Lung (tissue), 12 donors: ENCODE data around the gene MAP2K5. TPM values are rescaled to one million over a fixed set of nuclear protein-coding genes. Genes with fewer than 3 reads are reported as not detected.
A peak's percentile ranks its signal among the peaks of the same experiment; 100 is the strongest.

Experiments used
- ATAC-seq: fragments of 200-7000 bp; cut with Tn5 transposase; one replicate; pipeline ENCODE4 v1.9.1; 2020; ENCODE audit warnings: moderate number of reproducible peaks; ENCODE audit not compliant: insufficient read depth, low FRiP score
- DNase-seq, 3 donors: peaks; one replicate each; pipeline ENCODE4 v3.0.0-alpha.2; 2013 to 2017
- H3K27ac ChIP-seq, 2 donors: one replicate each; pipeline ENCODE4 v1.5.1; 2013; ENCODE audit warnings: mild to moderate bottlenecking in 2 of 2, moderate library complexity in 2 of 2, control low read depth in 1 of 2, inconsistent platforms in 1 of 2, low read depth in 1 of 2, low read length in 1 of 2
- H3K27me3 ChIP-seq, 3 donors: one replicate each; pipeline ENCODE4 v1.5.1; 2013; ENCODE audit warnings: low read length in 2 of 3; ENCODE audit not compliant: control insufficient read depth in 3 of 3, insufficient read depth in 3 of 3
- H3K36me3 ChIP-seq, 4 donors: one replicate each; pipeline ENCODE4 v1.5.1; 2013; ENCODE audit warnings: low read length in 4 of 4, mild to moderate bottlenecking in 1 of 4, moderate library complexity in 1 of 4; ENCODE audit not compliant: control insufficient read depth in 4 of 4, insufficient read depth in 4 of 4
- H3K4me1 ChIP-seq, 5 donors: one replicate each; pipeline ENCODE4 v1.5.1; 2013; ENCODE audit warnings: low read length in 5 of 5, mild to moderate bottlenecking in 2 of 5, moderate library complexity in 1 of 5; ENCODE audit not compliant: control insufficient read depth in 5 of 5, insufficient read depth in 5 of 5
- H3K4me3 ChIP-seq: one replicate; pipeline ENCODE4 v1.5.1; 2013; ENCODE audit warnings: mild to moderate bottlenecking, control low read depth, moderate library complexity
- H3K9ac ChIP-seq, 2 donors: one replicate each; pipeline ENCODE4 v1.5.1; 2013; ENCODE audit warnings: low read length in 2 of 2, control low read depth in 1 of 2; ENCODE audit not compliant: insufficient read depth in 1 of 2
- H3K9me3 ChIP-seq, 4 donors: one replicate each; pipeline ENCODE4 v1.5.1; 2013; ENCODE audit warnings: low read length in 3 of 4, mild to moderate bottlenecking in 1 of 4, moderate library complexity in 1 of 4; ENCODE audit not compliant: control insufficient read depth in 4 of 4, insufficient read depth in 3 of 4
- WGBS, 2 donors: extraction: QIAGEN DNeasy Blood & Tissue Kit; methylation state at CpG; one replicate each; pipeline ENCODE4 v1.1.7; 2013; 5-methylcytosine and 5-hydroxymethylcytosine counted together
- polyA plus RNA-seq, 2 donors: library from polyadenylated mRNA; stranded (reverse); fragments of 200-250 nt; gene quantifications; one replicate each; pipeline ENCODE4 v1.2.1, GENCODE V29; 2013
- total RNA-seq, 2 donors: library from RNA; depleted of rRNA in 1 of 2; stranded (reverse); fragments of >200 nt in 1 of 2; gene quantifications; one replicate each; pipeline ENCODE4 v1.2.1, GENCODE V29; 2014 to 2021
- TF ChIP-seq, protein P1 (sequence below): IDR thresholded peaks from 2 replicates; pipeline ENCODE4 v1.5.1; 2012; ENCODE audit warnings: mild to moderate bottlenecking; ENCODE audit errors: control extremely low read depth, extremely low read depth
- donor health status: control.
- donor health status: control.
- donor health status: Bipolar disorder and iron deficiency.
- donor health status: healthy.
- donor health status: DM: yes; HTN: yes; CAD: no.

MAP2K5 gene
- total and polyA plus RNA-seq, 4 donors, result 6.3 to 19.1 (median 12.4) TPM

DNA sequence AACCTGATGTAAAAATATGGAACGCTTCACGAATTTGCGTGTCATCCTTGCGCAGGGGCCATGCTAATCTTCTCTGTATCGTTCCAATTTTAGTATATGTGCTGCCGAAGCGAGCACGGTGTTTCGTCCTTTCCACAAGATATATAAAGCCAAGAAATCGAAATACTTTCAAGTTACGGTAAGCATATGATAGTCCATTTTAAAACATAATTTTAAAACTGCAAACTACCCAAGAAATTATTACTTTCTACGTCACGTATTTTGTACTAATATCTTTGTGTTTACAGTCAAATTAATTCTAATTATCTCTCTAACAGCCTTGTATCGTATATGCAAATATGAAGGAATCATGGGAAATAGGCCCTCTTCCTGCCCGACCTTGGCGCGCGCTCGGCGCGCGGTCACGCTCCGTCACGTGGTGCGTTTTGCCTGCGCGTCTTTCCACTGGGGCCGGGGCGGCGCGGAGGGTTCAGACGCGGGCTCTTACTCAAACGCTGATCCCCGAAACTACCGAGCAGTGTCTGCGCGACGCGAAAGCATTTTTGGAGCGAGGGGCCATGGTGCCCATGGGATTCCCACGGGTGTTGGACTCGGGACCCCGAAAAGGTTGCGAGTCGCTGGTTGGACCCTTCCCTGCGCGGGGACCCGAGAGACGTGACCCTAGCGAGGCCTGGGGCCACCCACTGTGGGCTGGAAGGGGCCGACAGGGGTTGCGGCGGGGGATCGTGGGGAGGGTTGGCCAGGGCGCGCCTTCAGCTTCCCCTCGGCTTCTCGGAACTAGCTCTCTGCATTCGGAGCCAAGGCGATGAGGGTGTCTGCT, 297.6 kb downstream of the MAP2K5 start, which contains the start of gene RNU6-1:
TSS of gene RNU6-1 (minus strand) at position 117 of the 820 bp plus-strand sequence.
- no peaks in the 10 kb centered on the region for H3K9me3 ChIP-seq
- no peaks in the 10 kb centered on the region for H3K36me3 ChIP-seq
- DNase-seq, result peak; percentile 96 to 98 (median 97)
- H3K27ac ChIP-seq, result peak within 1 kb of the TSS; percentile 98 to 99
- H3K4me3 ChIP-seq, result peak within 1 kb of the TSS; percentile 81
- H3K27me3 ChIP-seq, result peaks cover 0 to 25% (median 21%) of the 10 kb centered on the region in 3 donors
- peak; percentile 90 for ATAC-seq
- H3K9ac ChIP-seq, result peak within 1 kb of the TSS; percentile 80 to 97
- H3K4me1 ChIP-seq, result peaks cover 0 to 39% (median 5%) of the 10 kb centered on the region in 5 donors
- TF ChIP-seq, protein P1, sequence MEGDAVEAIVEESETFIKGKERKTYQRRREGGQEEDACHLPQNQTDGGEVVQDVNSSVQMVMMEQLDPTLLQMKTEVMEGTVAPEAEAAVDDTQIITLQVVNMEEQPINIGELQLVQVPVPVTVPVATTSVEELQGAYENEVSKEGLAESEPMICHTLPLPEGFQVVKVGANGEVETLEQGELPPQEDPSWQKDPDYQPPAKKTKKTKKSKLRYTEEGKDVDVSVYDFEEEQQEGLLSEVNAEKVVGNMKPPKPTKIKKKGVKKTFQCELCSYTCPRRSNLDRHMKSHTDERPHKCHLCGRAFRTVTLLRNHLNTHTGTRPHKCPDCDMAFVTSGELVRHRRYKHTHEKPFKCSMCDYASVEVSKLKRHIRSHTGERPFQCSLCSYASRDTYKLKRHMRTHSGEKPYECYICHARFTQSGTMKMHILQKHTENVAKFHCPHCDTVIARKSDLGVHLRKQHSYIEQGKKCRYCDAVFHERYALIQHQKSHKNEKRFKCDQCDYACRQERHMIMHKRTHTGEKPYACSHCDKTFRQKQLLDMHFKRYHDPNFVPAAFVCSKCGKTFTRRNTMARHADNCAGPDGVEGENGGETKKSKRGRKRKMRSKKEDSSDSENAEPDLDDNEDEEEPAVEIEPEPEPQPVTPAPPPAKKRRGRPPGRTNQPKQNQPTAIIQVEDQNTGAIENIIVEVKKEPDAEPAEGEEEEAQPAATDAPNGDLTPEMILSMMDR, result no peak
- WGBS, 2 donors, result 0 to 1% methylated on average over 62 of the region's 62 CpGs

DNA sequence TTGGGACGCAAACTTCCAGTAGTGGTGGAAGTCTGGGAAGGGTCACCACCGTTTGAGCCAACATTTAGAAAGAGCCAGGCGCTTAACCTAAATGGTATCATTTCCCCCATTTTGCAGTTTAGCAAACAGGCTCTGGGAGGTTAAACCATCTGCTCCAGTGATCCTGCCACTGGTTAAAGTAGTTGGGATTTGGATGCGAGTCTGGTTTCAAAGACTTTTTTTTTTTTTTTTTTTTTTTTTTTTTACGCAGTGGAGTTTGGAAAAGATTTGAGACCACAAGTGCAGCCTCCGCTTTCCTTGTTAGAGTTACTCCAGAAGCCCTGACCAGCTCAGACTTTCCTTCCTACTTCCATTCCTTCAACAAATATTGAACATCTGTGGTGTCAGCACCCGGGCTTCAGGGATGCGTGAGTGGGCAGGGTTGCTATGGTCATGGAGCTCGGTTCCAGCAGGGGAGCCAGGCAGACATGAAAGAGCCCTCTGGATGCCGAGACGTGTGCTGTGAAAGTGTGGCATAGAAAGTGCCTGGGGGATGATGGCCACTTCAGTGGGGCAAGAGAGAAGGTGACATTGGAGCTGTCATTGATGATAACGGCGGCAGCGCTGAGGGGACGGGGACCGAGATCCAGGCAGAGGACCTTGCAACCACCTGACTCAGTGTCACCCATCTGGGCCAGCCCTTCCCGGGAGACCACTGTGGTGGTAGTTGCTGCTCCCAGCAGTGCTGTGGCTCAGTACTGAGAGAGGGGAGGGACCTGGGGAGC, 298.4 kb downstream of the MAP2K5 start:
- H3K36me3 ChIP-seq, result no peaks in the 10 kb centered on the region
- TF ChIP-seq, protein P1, result no peak
- 8 to 11% methylated on average over 17 of the region's 17 CpGs for WGBS, 2 donors
- no peak for ATAC-seq
- peak overlapping the region; percentile 98 to 99 for H3K27ac ChIP-seq
- DNase-seq, result peak in 2 of 3 donors; percentile 79 to 84
- H3K9me3 ChIP-seq, result no peaks in the 10 kb centered on the region
- H3K4me3 ChIP-seq, result peak overlapping the region; percentile 81
- H3K27me3 ChIP-seq, result peaks cover 0 to 18% (median 13%) of the 10 kb centered on the region in 3 donors
- peaks cover 0 to 31% (median 5%) of the 10 kb centered on the region in 5 donors for H3K4me1 ChIP-seq
- H3K9ac ChIP-seq, result peak overlapping the region; percentile 80 to 97

DNA sequence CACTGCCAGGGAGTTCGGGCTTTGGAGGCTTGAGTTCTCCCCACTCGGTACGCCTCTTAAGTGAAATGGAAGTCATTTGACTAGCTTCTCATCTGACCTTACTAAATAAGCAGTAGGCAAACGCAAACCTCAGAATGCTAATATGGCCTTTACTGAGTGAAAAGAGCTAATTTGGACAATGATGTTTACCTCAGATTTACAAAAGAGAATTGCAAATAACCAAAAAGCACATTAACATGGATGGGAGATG, 298.9 kb downstream of the MAP2K5 start:
- 32 to 44% methylated on average over 4 of the region's 4 CpGs for WGBS, 2 donors
- no peak for ATAC-seq
- no peak overlapping the region for H3K4me3 ChIP-seq

More for the DNA sequence above, 298.9 kb downstream of the MAP2K5 start:
- Histone ChIP-seq H3K27ac (peak overlapping the region in 1 of 2 donors; percentile 99), H3K27me3 (peaks cover 0 to 14% (median 10%) of the 10 kb centered on the region in 3 donors), H3K4me1 (peaks cover 0 to 27% (median 5%) of the 10 kb centered on the region in 5 donors), H3K9ac (peak overlapping the region in 1 of 2 donors; percentile 97), H3K9me3 (no peaks in the 10 kb centered on the region), H3K36me3 (no peaks in the 10 kb centered on the region)
- no peak for DNase-seq
- TF ChIP-seq, protein P1, result no peak
